Colonic mucosa (tissue), 4 donors: ENCODE measurements around the gene SLCO1B1. TPM values are rescaled to one million over a fixed set of nuclear protein-coding genes. Genes with fewer than 3 reads are reported as not detected.
"Not testable (repeated sequence)": the region's sequence is repeated elsewhere in the genome, so short reads cannot be mapped to it uniquely, and the experiment has no call there.

Source experiments
- DNase-seq: peaks from one replicate; pipeline ENCODE4 v3.0.0-alpha.2; 2020
- H3K27ac ChIP-seq: fragments of 200-600 bp; one replicate; pipeline ENCODE4 v1.8.0; 2021
- H3K27me3 ChIP-seq: fragments of 200-600 bp; one replicate; pipeline ENCODE4 v1.8.0; 2021
- H3K36me3 ChIP-seq: fragments of 200-600 bp; one replicate; pipeline ENCODE4 v1.8.0; 2021
- H3K4me1 ChIP-seq: fragments of 200-600 bp; one replicate; pipeline ENCODE4 v1.8.0; 2021; ENCODE audit warnings: mild to moderate bottlenecking
- H3K4me3 ChIP-seq: fragments of 200-600 bp; one replicate; pipeline ENCODE4 v1.8.0; 2021
- H3K9ac ChIP-seq, 2 donors: one replicate each; pipeline ENCODE4 v1.7.0; 2013; ENCODE audit warnings: control low read depth in 2 of 2, low read depth in 2 of 2, low read length in 2 of 2
- H3K9me3 ChIP-seq: fragments of 200-600 bp; one replicate; pipeline ENCODE4 v1.8.0; 2021
- CTCF ChIP-seq: fragments of 200-600 bp; IDR thresholded peaks from one replicate; pipeline ENCODE4 v1.8.0; 2022; ENCODE audit warnings: antibody characterized with exemption, mild to moderate bottlenecking
- intact Hi-C: fragments of 100-400 bp; cut with DNase I; formaldehyde crosslinking; loops from one replicate; pipeline ENCODE4 v1.14.1; 2022
- total RNA-seq, 2 donors: library from RNA; stranded (reverse); fragmentation: NEBNext Ultra II Directional in 1 of 2; extraction: Animal tissue kit (Norgen Biotek cat#: 25700) in 1 of 2; gene quantifications; one replicate each; pipeline ENCODE4 v1.2.1, GENCODE V29; 2021
- donor health status: healthy.
- donor health status: DM: no; HTN: no; CAD: no.
- donor health status: DM: no; HTN: no; CAD: no.

Gene SLCO1B1
- total RNA-seq = not detected

GRCh38 chr12:21130998-21131397, at the start of gene SLCO1B1:
TSS of gene SLCO1B1 (plus strand) at chr12:21131194. CDS start at chr12:21141575, 10,381 bp downstream.
- Histone ChIP-seq H3K36me3 (no peaks in the 10 kb centered on the region), H3K9me3 (no peaks in the 10 kb centered on the region), H3K27ac (no peak within 1 kb of the TSS), H3K9ac (no peak within 1 kb of the TSS), H3K4me3 (no peak within 1 kb of the TSS), H3K4me1 (no peaks in the 10 kb centered on the region), H3K27me3 (no peaks in the 10 kb centered on the region)
- intact Hi-C loops = no loop called here
- no peak for DNase-seq
- TF ChIP-seq CTCF = no peak

DNA sequence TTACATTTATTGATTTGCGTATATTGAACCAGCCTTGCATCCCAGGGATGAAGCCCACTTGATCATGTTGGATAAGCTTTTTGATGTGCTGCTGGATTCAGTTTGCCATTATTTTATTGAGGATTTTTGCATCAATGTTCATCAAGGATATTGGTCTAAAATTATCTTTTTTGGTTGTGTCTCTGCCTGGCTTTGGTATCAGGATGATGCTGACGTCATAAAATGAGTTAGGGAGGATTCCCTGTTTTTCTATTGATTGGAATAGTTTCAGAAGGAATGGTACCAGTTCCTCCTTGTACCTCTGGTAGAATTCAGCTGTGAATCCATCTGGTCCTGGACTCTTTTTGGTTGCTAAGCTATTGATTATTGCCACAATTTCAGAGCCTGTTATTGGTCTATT, 46.2 kb upstream of the SLCO1B1 start:
- H3K4me1 ChIP-seq, H3K9ac ChIP-seq, H3K36me3 ChIP-seq, intact Hi-C loops, H3K9me3 ChIP-seq, H3K4me3 ChIP-seq, H3K27me3 ChIP-seq, H3K27ac ChIP-seq, DNase-seq: not testable (repeated sequence)

DNA sequence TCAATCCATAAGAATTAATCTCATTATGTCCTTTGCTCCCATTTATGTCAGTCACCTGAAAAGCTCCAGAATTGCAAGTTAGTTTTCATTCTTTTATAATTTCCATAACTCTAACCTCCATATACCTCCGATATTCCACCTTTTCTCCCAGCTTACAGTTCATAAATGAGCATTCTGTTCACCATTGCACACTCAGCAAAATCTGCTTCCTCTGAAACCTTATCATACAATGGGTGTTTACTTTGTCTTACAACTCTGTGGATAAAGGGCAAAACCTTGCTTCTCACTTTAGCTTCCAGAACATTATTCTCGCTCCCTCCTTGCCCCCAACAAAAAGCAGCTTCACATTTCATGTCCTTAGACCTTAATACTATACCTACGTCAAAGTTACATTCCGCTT, 19.3 kb upstream of the SLCO1B1 start:
- intact Hi-C loops = no loop called here
- no peak for TF ChIP-seq CTCF
- Histone ChIP-seq H3K9me3 (no peaks in the 10 kb centered on the region), H3K4me3 (no peak overlapping the region), H3K4me1 (no peaks in the 10 kb centered on the region), H3K36me3 (no peaks in the 10 kb centered on the region), H3K27me3 (no peaks in the 10 kb centered on the region), H3K9ac (no peak overlapping the region), H3K27ac (no peak overlapping the region)
- no peak for DNase-seq

DNA sequence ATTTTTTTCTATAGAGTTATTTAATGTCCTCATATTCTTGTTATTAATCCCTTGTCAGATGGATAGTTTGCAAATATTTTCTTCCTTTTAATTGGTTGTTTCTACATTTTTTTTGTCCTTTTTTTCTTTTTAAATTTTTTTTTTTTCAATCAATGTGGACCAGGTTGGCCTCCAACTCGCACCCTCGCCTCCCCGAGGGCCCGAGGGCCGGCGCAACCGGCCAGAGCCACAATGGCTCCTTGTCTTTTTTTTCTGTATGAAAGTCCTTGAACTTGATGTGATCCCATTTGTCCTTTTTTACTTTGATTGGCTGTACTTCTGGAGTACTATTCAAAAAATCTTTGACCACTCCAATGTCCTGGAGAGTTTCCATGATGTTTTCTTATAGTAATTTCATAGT, 17.7 kb upstream of the SLCO1B1 start:
- no peak overlapping the region for H3K4me3 ChIP-seq
- no peak for TF ChIP-seq CTCF
- intact Hi-C loops = no loop called here
- no peak overlapping the region for H3K9ac ChIP-seq
- H3K27ac ChIP-seq = no peak overlapping the region
- H3K36me3 ChIP-seq = no peaks in the 10 kb centered on the region
- no peaks in the 10 kb centered on the region for H3K27me3 ChIP-seq
- no peaks in the 10 kb centered on the region for H3K4me1 ChIP-seq
- DNase-seq = no peak
- H3K9me3 ChIP-seq = no peaks in the 10 kb centered on the region

- intact Hi-C loops = no loop called here
- Histone ChIP-seq H3K4me3 (no peak overlapping the region), H3K9ac (no peak overlapping the region), H3K4me1 (no peaks in the 10 kb centered on the region), H3K36me3 (no peaks in the 10 kb centered on the region), H3K27me3 (no peaks in the 10 kb centered on the region), H3K9me3 (no peaks in the 10 kb centered on the region), H3K27ac (no peak overlapping the region)
- DNase-seq = no peak
- TF ChIP-seq CTCF = no peak
Measured at GRCh38 chr12:21117995-21118394, 13.0 kb upstream of the SLCO1B1 start.

DNA sequence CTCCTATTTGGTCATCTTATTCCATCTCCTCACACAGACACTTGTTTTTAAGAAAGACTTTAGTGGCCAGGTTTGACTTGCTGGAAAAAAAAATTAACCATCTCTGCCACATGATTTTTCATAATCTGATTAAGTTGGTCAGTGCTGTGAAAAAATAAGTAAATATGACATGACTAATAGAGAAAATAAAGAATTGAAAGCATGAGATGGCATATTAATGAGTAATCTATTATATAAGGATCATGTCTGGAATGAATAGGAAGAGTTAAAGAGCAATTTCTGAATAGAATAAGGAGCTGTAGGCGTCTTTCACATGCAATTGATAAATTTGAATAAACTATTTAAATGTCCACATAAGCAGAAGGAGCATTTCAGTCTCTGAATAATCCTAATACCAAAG, 12.2 kb upstream of the SLCO1B1 start:
- Histone ChIP-seq H3K27ac (no peak overlapping the region), H3K36me3 (no peaks in the 10 kb centered on the region), H3K27me3 (no peaks in the 10 kb centered on the region), H3K4me1 (no peaks in the 10 kb centered on the region), H3K9me3 (no peaks in the 10 kb centered on the region), H3K9ac (no peak overlapping the region), H3K4me3 (no peak overlapping the region)
- intact Hi-C loops = no loop called here
- no peak for TF ChIP-seq CTCF
- DNase-seq = no peak
